ENCODE results near the gene EPHA3.

Gene EPHA3

GRCh38 chr3:89107461-89108290 lies at the start of gene EPHA3:
Gene EPHA3 (plus strand): TSS chr3:89107621. CDS start chr3:89107749, 128 bp downstream.
- Histone ChIP-seq H3K27me3 (ENCODE audit: control insufficient read depth, insufficient read depth, low read length) (peaks cover 46% of the 10 kb centered on the region), H3K4me3 (ENCODE audit: low read depth, low read length) (peak within 1 kb of the TSS; percentile 71), H3K9me3 (ENCODE audit: control insufficient read depth, insufficient read depth, low read length) (no peaks in the 10 kb centered on the region), H3K4me1 (ENCODE audit: control insufficient read depth, insufficient read depth, low read length) (no peaks in the 10 kb centered on the region), H3K9ac (ENCODE audit: low read depth, low read length) (no peak within 1 kb of the TSS), H3K36me3 (ENCODE audit: control insufficient read depth, insufficient read depth, low read length) (no peaks in the 10 kb centered on the region)

DNA sequence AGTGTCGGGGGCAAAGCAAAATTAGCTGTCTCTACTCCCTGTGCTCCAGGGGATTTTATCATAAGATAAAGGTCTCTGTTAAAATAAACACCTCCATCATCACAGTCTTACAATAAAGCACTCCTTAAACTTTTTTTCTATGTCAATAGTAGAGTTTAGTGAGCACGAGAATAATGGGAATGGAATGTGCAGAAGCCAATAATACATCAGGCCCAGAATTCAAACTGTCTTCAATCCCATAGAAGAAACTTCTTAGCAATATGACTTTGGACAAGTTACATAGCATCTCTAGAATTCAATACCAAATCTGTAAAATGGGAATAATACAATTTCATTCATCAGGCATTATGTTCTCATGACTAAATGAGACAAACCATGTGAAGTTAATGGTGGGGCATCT lies 49.0 kb upstream of the EPHA3 start:
- Histone ChIP-seq H3K36me3 (ENCODE audit: control insufficient read depth, insufficient read depth, low read length) (no peaks in the 10 kb centered on the region), H3K9me3 (ENCODE audit: control insufficient read depth, insufficient read depth, low read length) (no peaks in the 10 kb centered on the region), H3K9ac (ENCODE audit: low read depth, low read length) (no peak overlapping the region), H3K27me3 (ENCODE audit: control insufficient read depth, insufficient read depth, low read length) (no peaks in the 10 kb centered on the region), H3K4me1 (ENCODE audit: control insufficient read depth, insufficient read depth, low read length) (no peaks in the 10 kb centered on the region), H3K4me3 (ENCODE audit: low read depth, low read length) (no peak overlapping the region)

DNA sequence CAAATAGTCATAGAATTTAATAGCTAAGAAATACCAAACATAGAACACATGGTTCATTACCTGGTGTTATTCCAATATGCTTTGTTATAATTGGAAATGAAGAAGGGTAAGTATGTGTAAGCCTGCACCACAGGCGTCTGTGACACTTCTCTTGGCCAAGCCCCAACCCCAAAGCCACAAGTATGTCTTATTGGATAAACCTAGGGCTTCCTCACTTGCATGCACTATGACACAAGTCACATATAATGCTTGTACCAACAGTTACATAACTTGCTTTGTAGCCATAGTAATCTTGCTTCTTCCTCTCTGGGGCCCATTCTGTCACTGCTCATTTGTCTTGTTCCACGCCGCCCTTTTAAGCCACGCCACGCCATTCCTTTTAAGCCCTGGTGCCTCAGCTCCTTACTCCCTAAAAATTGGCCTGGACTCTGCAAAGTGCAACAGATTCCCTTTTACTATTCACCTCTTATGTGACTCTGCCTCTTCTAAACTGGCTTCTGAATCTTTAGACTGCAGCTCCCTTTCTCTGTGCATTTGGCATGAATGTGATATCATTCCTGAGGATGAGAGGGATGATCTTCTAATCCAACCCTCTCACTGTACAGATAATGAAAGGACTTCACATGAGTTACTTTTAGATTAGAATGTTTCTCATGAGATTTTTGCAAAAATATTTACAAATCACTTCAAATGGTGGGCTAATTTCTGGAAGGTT lies 48.1 kb upstream of the EPHA3 start:
- Histone ChIP-seq H3K9ac (ENCODE audit: low read depth, low read length) (no peak overlapping the region), H3K36me3 (ENCODE audit: control insufficient read depth, insufficient read depth, low read length) (no peaks in the 10 kb centered on the region), H3K4me3 (ENCODE audit: low read depth, low read length) (no peak overlapping the region), H3K27me3 (ENCODE audit: control insufficient read depth, insufficient read depth, low read length) (no peaks in the 10 kb centered on the region), H3K9me3 (ENCODE audit: control insufficient read depth, insufficient read depth, low read length) (no peaks in the 10 kb centered on the region), H3K4me1 (ENCODE audit: control insufficient read depth, insufficient read depth, low read length) (no peaks in the 10 kb centered on the region)

GRCh38 chr3:89061259-89061658 lies 46.2 kb upstream of the EPHA3 start:
- H3K9me3 ChIP-seq (ENCODE audit: control insufficient read depth, insufficient read depth, low read length) = no peaks in the 10 kb centered on the region
- H3K9ac ChIP-seq (ENCODE audit: low read depth, low read length) = no peak overlapping the region
- no peaks in the 10 kb centered on the region for H3K4me1 ChIP-seq (ENCODE audit: control insufficient read depth, insufficient read depth, low read length)
- no peak overlapping the region for H3K4me3 ChIP-seq (ENCODE audit: low read depth, low read length)
- no peaks in the 10 kb centered on the region for H3K36me3 ChIP-seq (ENCODE audit: control insufficient read depth, insufficient read depth, low read length)
- H3K27me3 ChIP-seq (ENCODE audit: control insufficient read depth, insufficient read depth, low read length) = no peaks in the 10 kb centered on the region

GRCh38 chr3:89067736-89068135 lies 39.7 kb upstream of the EPHA3 start:
- no peaks in the 10 kb centered on the region for H3K27me3 ChIP-seq (ENCODE audit: control insufficient read depth, insufficient read depth, low read length)
- no peaks in the 10 kb centered on the region for H3K9me3 ChIP-seq (ENCODE audit: control insufficient read depth, insufficient read depth, low read length)
- no peaks in the 10 kb centered on the region for H3K4me1 ChIP-seq (ENCODE audit: control insufficient read depth, insufficient read depth, low read length)
- H3K4me3 ChIP-seq (ENCODE audit: low read depth, low read length) = no peak overlapping the region
- H3K9ac ChIP-seq (ENCODE audit: low read depth, low read length) = no peak overlapping the region
- no peaks in the 10 kb centered on the region for H3K36me3 ChIP-seq (ENCODE audit: control insufficient read depth, insufficient read depth, low read length)

DNA sequence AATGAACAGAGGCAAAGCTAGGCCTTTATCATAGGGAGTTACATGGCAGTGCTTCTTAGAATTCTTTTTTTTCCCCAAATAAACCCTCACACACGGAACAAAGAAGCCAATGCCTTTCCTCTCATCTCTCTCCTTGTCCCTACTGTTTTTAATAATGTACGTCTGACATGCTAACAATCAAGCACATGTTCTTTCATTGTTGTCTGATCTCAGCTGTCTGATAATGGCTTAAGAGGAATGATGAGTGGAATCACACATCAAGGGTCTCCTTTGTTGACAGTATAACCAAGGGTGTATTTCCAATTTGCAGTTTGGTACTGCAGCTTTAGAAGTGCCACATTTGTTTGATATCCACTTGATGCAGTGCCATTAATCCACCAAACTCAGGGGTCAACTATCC lies 34.8 kb upstream of the EPHA3 start:
- Histone ChIP-seq H3K9me3 (ENCODE audit: control insufficient read depth, insufficient read depth, low read length) (no peaks in the 10 kb centered on the region), H3K4me3 (ENCODE audit: low read depth, low read length) (no peak overlapping the region), H3K36me3 (ENCODE audit: control insufficient read depth, insufficient read depth, low read length) (no peaks in the 10 kb centered on the region), H3K27me3 (ENCODE audit: control insufficient read depth, insufficient read depth, low read length) (no peaks in the 10 kb centered on the region), H3K4me1 (ENCODE audit: control insufficient read depth, insufficient read depth, low read length) (no peaks in the 10 kb centered on the region), H3K9ac (ENCODE audit: low read depth, low read length) (no peak overlapping the region)

DNA sequence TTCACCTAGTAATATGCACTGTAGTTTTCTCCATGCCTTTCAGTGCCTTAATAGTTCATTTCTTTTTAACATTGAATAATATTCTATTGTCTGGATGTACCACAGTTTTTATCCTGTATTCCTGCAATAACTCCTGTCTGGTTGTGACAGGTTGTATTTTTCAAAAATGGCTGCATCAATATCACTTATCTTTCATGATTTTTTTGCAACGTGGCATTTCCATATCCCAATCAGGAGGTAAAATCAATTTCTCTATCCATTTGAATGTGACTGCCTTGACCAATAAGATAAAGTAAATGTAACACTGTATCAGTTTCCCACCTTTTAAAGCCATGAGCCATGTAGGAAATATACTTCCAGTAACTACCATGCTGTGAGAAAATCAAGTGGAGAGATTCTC lies 27.5 kb upstream of the EPHA3 start:
- H3K36me3 ChIP-seq (ENCODE audit: control insufficient read depth, insufficient read depth, low read length) = no peaks in the 10 kb centered on the region
- H3K4me1 ChIP-seq (ENCODE audit: control insufficient read depth, insufficient read depth, low read length) = no peaks in the 10 kb centered on the region
- H3K9ac ChIP-seq (ENCODE audit: low read depth, low read length) = no peak overlapping the region
- H3K4me3 ChIP-seq (ENCODE audit: low read depth, low read length) = no peak overlapping the region
- no peaks in the 10 kb centered on the region for H3K9me3 ChIP-seq (ENCODE audit: control insufficient read depth, insufficient read depth, low read length)
- H3K27me3 ChIP-seq (ENCODE audit: control insufficient read depth, insufficient read depth, low read length) = no peaks in the 10 kb centered on the region

- Histone ChIP-seq H3K27me3 (ENCODE audit: control insufficient read depth, insufficient read depth, low read length) (no peaks in the 10 kb centered on the region), H3K36me3 (ENCODE audit: control insufficient read depth, insufficient read depth, low read length) (no peaks in the 10 kb centered on the region), H3K9ac (ENCODE audit: low read depth, low read length) (no peak overlapping the region), H3K4me1 (ENCODE audit: control insufficient read depth, insufficient read depth, low read length) (no peaks in the 10 kb centered on the region), H3K9me3 (ENCODE audit: control insufficient read depth, insufficient read depth, low read length) (no peaks in the 10 kb centered on the region), H3K4me3 (ENCODE audit: low read depth, low read length) (no peak overlapping the region)
Measured at GRCh38 chr3:89087851-89088250, 19.6 kb upstream of the EPHA3 start.

DNA sequence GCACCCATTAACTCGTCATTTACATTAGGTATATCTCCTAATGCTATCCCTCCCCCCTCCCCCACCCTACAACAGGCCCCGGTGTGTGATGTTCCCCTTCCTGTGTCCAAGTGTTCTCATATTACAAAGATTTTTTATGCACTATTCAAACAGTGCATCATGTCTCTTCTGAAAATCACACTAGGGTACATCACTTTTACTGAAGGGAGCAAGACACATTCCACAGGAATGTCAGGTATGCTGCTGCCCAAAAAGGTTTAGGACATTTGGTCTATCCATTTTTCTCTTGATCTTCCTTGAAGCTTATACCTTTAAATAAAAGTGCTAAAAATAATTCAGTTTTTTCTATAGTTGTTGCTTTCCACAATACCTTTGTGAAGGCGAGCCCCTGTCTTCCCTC lies 9.2 kb upstream of the EPHA3 start:
- Histone ChIP-seq H3K9me3 (ENCODE audit: control insufficient read depth, insufficient read depth, low read length) (no peaks in the 10 kb centered on the region), H3K4me1 (ENCODE audit: control insufficient read depth, insufficient read depth, low read length) (no peaks in the 10 kb centered on the region), H3K36me3 (ENCODE audit: control insufficient read depth, insufficient read depth, low read length) (no peaks in the 10 kb centered on the region), H3K27me3 (ENCODE audit: control insufficient read depth, insufficient read depth, low read length) (no peaks in the 10 kb centered on the region), H3K4me3 (ENCODE audit: low read depth, low read length) (no peak overlapping the region), H3K9ac (ENCODE audit: low read depth, low read length) (no peak overlapping the region)

GRCh38 chr3:89098964-89099585 lies 8.3 kb upstream of the EPHA3 start:
- Histone ChIP-seq H3K27me3 (ENCODE audit: control insufficient read depth, insufficient read depth, low read length) (no peaks in the 10 kb centered on the region), H3K9me3 (ENCODE audit: control insufficient read depth, insufficient read depth, low read length) (no peaks in the 10 kb centered on the region), H3K36me3 (ENCODE audit: control insufficient read depth, insufficient read depth, low read length) (no peaks in the 10 kb centered on the region), H3K9ac (ENCODE audit: low read depth, low read length) (no peak overlapping the region), H3K4me1 (ENCODE audit: control insufficient read depth, insufficient read depth, low read length) (no peaks in the 10 kb centered on the region), H3K4me3 (ENCODE audit: low read depth, low read length) (no peak overlapping the region)

- peaks cover 8% of the 10 kb centered on the region for H3K27me3 ChIP-seq (ENCODE audit: control insufficient read depth, insufficient read depth, low read length)
- no peak overlapping the region for H3K4me3 ChIP-seq (ENCODE audit: low read depth, low read length)
- no peaks in the 10 kb centered on the region for H3K9me3 ChIP-seq (ENCODE audit: control insufficient read depth, insufficient read depth, low read length)
- no peaks in the 10 kb centered on the region for H3K36me3 ChIP-seq (ENCODE audit: control insufficient read depth, insufficient read depth, low read length)
- no peaks in the 10 kb centered on the region for H3K4me1 ChIP-seq (ENCODE audit: control insufficient read depth, insufficient read depth, low read length)
- H3K9ac ChIP-seq (ENCODE audit: low read depth, low read length) = no peak overlapping the region
Measured at GRCh38 chr3:89101251-89101650, 6.2 kb upstream of the EPHA3 start.

GRCh38 chr3:89101921-89102320 lies 5.5 kb upstream of the EPHA3 start:
- Histone ChIP-seq H3K4me1 (ENCODE audit: control insufficient read depth, insufficient read depth, low read length) (no peaks in the 10 kb centered on the region), H3K27me3 (ENCODE audit: control insufficient read depth, insufficient read depth, low read length) (peaks cover 14% of the 10 kb centered on the region), H3K4me3 (ENCODE audit: low read depth, low read length) (no peak overlapping the region), H3K36me3 (ENCODE audit: control insufficient read depth, insufficient read depth, low read length) (no peaks in the 10 kb centered on the region), H3K9ac (ENCODE audit: low read depth, low read length) (no peak overlapping the region), H3K9me3 (ENCODE audit: control insufficient read depth, insufficient read depth, low read length) (no peaks in the 10 kb centered on the region)
